MG63 (cell line): ENCODE data around the gene CCL11. TPM values are rescaled to one million over a fixed set of nuclear protein-coding genes. Genes with fewer than 3 reads are reported as not detected.
A peak's percentile ranks its signal among the peaks of the same experiment; 100 is the strongest.

Source experiments
- DNase-seq: peaks from one replicate; pipeline ENCODE4 v3.0.0-alpha.2; 2020
- H3K27me3 ChIP-seq: fragments of 250-450 bp; sonication (Bioruptor Pico); 2 replicates; pipeline ENCODE4 v1.5.1; 2020; ENCODE audit warnings: mild to moderate bottlenecking, moderate library complexity
- H3K36me3 ChIP-seq: fragments of 250-450 bp; sonication (Bioruptor Pico); 2 replicates; pipeline ENCODE4 v1.5.1; 2020; ENCODE audit warnings: mild to moderate bottlenecking, moderate library complexity
- H3K4me3 ChIP-seq: fragments of 250-450 bp; sonication (Bioruptor Pico); 2 replicates; pipeline ENCODE4 v1.5.1; 2020; ENCODE audit warnings: mild to moderate bottlenecking, moderate library complexity
- H3K9me3 ChIP-seq: fragments of 250-450 bp; sonication (Bioruptor Pico); 2 replicates; pipeline ENCODE4 v1.5.1; 2020; ENCODE audit warnings: mild to moderate bottlenecking, moderate library complexity
- total RNA-seq: library from RNA; depleted of rRNA; stranded (reverse); fragments of >200 nt; shearing (Covaris generic); gene quantifications from 2 replicates; pipeline ENCODE4 v1.2.3, GENCODE V29; 2014; ENCODE audit warnings: low replicate concordance; rRNA removed

CCL11 gene
- not detected in 2 replicates for total RNA-seq

DNA sequence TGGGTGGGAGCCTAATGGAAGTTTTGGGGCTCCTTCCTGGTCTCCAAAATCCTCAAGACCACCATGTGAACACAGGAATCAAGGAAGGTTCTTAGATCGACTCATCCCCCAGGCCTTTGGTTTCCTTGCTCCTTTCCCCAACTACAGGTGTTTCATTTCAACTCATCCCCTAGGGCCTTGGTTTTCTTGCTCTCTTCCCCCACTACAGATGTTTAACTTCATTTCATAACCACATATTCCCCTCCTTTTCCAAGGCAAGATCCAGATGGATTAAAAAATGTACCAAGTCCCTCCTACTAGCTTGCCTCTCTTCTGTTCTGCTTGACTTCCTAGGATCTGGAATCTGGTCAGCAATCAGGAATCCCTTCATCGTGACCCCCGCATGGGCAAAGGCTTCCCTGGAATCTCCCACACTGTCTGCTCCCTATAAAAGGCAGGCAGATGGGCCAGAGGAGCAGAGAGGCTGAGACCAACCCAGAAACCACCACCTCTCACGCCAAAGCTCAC lies at the start of gene CCL11:
Gene CCL11, plus strand, starts transcription at position 457 of the 507 bp plus-strand sequence. CDS start 67 bp downstream, outside the sequence.
- no peak within 1 kb of the TSS for H3K4me3 ChIP-seq
- DNase-seq = no peak

DNA sequence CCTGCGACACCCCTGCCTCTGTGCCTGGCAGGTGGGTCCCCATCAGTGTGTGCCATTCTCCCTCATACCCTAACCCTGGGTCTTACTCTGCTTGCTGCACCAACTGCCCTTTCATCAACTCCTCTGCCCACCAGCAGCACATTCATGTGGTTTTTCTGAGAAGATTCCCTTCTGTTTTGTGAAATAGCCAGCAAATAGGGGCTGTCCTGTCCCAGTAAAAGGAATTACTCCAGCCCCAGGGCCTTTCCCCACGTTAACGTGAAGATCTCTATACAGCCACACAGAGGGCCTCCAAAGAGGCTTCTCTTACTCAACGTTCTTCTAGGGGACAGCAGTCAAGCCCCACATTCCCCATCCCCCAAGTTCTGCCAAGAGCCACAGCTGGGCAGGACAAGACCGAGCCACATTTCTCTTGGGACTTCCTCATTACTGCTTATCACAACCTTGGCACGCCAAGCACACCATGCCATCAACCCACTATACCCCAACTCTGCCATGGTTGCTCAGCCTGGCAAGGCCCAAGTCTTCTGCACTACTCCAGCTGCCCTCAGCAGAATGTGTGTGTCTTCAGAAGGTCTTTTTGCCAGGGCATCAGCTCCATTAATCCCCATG lies 49.2 kb upstream of the CCL11 start:
- no peak for DNase-seq
- H3K4me3 ChIP-seq = no peak overlapping the region
- H3K9me3 ChIP-seq = no peaks in the 10 kb centered on the region
- no peaks in the 10 kb centered on the region for H3K27me3 ChIP-seq
- no peaks in the 10 kb centered on the region for H3K36me3 ChIP-seq

More for the DNA sequence above, at the start of gene CCL11:
- Histone ChIP-seq H3K36me3 (no peaks in the 10 kb centered on the region), H3K27me3 (no peaks in the 10 kb centered on the region; the same call in 1 of the 2 replicates), H3K9me3 (no peaks in the 10 kb centered on the region)

DNA sequence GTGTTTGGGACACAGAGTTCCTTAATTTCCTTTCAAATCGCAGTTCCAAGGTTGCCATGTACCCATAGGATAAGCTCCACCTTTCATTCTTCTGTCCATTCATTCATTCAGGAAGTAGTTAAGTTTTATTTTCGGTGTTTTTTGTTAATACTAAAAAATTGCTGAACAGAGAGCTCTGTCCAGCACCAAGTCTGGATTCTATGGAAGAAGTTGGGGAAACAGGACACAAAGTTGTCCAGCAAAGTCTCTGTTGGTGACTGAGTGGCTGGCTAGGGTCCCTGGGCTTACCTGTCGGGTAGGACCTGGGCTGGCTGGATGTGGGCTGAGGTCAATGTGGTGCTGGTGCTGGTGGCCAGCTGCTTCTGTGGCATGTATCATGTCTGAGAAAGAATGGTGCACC lies 48.1 kb upstream of the CCL11 start:
- Histone ChIP-seq H3K27me3 (no peaks in the 10 kb centered on the region), H3K36me3 (no peaks in the 10 kb centered on the region), H3K4me3 (no peak overlapping the region), H3K9me3 (no peaks in the 10 kb centered on the region)
- DNase-seq = no peak

DNA sequence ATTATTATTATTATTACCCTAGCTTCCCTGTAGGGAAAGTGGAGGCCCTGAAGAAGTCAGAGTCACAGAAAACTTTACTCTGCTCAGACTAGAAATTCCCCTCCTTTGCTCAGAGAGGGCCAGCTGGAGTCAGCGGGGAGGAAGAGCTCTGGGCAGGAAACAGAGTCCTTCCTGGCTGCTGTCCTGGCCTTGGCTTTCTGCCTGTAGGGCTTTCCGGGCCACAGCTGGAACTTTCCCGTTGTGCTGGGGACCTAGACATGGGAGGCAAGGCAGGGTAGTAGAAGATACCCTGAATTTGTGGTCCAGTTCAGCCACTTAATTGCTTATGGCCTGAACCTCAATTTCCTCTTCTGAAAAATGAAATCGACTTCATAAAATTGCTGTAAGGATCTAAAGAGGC lies 44.5 kb upstream of the CCL11 start:
- Histone ChIP-seq H3K9me3 (no peaks in the 10 kb centered on the region), H3K4me3 (no peak overlapping the region), H3K36me3 (no peaks in the 10 kb centered on the region), H3K27me3 (no peaks in the 10 kb centered on the region)
- peak; percentile 74 for DNase-seq

DNA sequence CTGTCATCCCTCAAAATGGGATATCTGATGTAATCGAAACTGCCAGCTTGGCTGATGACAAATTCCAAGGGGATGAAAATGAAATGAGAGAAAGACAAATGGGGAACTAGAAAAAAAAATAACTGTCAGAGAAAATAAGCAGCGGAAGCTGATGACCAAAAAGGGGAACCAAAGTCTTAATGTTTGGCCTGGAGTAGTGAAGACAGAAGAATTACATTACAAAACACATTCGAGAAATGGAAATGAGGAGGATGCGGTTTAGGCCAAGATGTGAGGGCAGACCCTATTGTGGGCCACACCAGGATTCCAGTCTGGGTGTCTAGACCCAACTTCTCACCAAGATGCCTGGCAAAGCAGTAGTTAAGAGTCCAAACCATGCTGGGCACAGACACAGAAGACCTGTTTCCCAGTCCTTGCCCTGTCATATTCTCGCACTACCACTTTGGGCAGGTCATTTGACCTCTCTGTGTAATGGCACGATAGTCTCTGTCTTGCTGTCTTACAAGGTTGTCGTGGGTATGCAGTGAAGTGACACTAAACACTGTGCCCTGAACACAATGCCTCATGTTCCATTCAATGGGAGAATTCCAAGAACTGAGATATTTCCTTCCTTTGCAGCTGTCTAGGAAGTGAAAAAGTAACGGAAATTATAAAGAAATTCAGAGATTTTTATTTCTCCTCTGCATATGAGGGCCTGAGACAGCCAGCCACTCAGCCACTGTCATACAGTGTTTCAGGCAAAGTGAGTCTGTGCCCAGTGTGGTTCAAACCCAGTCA lies 42.8 kb upstream of the CCL11 start:
- H3K9me3 ChIP-seq = no peaks in the 10 kb centered on the region
- H3K27me3 ChIP-seq = no peaks in the 10 kb centered on the region
- no peaks in the 10 kb centered on the region for H3K36me3 ChIP-seq
- H3K4me3 ChIP-seq = no peak overlapping the region
- DNase-seq = no peak

DNA sequence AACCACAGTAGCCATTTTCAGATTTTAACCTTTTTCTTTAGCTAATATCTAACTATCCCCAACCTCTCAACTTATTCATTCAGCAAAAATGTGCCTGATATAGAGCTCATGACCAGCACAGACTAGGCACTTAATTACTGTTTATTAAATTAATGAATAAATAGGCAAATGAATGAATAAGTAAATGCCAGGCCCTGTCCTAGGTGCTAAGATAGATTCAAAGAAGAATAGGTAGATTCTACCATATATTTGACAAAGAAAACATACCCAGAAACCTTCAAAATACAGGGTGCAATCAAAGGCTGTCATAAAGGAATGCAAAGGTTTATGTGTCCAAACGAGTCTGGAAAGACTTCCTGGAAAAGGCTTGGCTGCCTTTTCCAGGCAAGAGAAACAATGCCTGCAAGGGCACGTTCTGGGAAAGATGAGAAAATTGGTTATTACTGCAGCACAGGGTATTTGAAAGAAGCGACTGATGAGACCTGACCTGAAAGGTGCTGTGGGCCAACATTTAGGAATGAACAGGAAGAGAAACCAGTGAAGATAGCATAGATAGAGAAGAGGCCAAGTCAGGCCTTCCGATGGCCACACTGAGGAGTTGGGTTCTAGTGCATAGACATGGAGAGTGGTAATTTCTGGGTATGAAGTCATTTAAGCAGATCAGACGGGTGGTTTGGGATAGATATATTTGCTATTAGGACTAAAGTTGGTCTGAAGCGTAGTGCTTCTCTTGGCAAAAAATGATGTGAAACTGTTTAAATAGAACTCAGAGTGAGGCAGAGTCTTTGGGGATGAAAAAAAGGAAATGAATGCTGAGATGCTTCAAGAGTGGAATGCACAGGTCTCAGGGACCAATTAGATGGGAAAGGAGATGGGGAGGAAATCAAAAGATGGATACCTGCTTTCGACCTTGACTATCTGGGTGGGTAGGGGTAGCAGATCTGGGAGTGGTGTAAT lies 41.9 kb upstream of the CCL11 start:
- Histone ChIP-seq H3K27me3 (no peaks in the 10 kb centered on the region), H3K9me3 (no peaks in the 10 kb centered on the region)

DNA sequence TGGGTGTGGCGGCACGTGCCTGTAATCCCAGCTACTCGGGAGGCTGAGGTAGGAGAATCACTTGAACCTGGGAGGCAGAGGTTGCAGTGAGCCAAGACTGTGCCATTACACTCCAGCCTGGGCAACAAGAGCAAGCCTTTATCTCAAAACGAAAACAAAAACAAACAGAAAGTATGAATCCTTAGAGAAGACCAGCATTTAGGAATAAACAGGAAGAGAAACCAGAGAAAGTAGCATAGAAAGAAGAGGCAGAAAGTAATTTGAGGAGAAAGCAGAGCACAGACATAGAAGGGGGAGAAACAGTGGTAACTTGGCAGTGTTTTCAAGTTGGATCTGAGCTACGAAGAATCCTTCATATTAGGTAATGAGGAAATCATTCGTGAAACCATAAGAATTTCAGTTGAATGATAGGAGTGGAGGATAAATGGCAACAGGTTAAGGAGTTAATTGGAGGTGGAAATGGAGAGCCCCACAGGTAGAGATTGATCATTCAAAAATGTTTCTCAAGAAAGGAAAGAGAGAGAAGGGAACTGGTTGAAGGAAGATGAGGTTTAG lies 40.1 kb upstream of the CCL11 start:
- no peaks in the 10 kb centered on the region for H3K36me3 ChIP-seq
- DNase-seq = no peak
- no peaks in the 10 kb centered on the region for H3K27me3 ChIP-seq
- no peak overlapping the region for H3K4me3 ChIP-seq
- H3K9me3 ChIP-seq = no peaks in the 10 kb centered on the region

More for the DNA sequence above, 41.9 kb upstream of the CCL11 start:
- H3K4me3 ChIP-seq = no peak overlapping the region
- H3K36me3 ChIP-seq = no peaks in the 10 kb centered on the region
- DNase-seq = no peak

DNA sequence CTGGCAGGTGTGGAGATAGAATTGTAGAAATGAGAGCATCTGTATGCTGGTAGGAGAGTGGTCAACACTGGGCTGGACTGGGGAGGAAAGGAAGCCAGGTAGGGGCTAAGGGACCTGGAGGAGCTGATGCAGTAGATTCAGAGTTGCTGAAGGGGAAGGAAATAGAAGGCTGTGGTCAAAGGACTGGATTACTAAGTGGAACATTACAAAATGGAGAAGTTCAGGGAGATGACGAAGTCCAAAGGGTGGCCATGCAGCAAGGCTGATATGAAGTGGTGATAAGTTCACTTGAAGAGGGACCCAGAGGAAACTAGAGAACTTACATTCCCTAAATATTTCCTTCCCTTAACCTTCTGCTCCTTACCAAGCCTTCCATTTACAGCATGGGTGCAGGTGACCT lies 39.1 kb upstream of the CCL11 start:
- no peak for DNase-seq
- H3K27me3 ChIP-seq = no peaks in the 10 kb centered on the region

DNA sequence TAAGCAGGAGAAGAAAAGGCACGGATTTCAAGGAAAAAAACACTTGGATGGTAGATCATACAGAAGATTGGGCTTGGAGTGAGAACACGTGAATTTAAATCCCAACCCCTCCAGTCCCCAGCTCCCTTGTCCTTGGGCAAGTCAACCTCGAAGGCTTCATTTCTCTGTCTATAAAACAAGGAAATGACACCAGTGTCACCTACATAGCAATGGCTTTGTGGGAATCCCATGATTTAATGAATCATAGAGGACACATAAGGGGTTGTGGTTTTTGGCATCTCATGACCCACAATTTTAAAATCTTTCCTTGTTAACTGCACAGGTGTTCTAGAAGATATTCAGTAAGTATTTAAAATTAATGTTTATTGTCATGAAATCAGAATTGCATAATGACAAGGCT lies 38.7 kb upstream of the CCL11 start:
- Histone ChIP-seq H3K9me3 (no peaks in the 10 kb centered on the region), H3K4me3 (no peak overlapping the region), H3K27me3 (no peaks in the 10 kb centered on the region), H3K36me3 (no peaks in the 10 kb centered on the region)
- DNase-seq = no peak

More for the DNA sequence above, 39.1 kb upstream of the CCL11 start:
- Histone ChIP-seq H3K9me3 (no peaks in the 10 kb centered on the region), H3K4me3 (no peak overlapping the region), H3K36me3 (no peaks in the 10 kb centered on the region)

DNA sequence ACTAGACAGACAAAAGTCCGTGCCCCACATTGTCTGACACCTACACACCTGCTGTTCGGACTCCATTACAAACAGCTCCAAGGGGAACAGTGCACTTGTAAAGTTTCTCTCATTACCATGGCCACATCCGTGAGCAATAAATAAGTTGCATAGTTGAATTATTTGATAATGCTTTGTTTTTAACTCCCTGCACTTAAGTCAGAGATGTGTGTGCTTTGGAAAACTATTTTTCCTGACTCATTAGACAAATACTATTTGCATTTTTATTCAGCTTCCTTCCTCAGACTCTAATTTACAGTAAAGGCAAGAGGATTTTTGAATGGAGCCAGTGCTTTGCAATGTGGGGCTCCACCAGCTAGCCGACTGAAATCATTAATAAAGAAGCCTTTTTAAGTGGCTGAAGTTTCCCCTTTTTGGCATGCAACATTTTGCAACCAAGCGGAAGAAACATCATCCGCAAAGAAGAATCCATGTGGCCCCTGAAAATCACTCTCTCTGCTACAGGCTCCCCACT lies 37.0 kb upstream of the CCL11 start:
- DNase-seq = no peak
- H3K27me3 ChIP-seq = no peaks in the 10 kb centered on the region
- no peaks in the 10 kb centered on the region for H3K36me3 ChIP-seq
- H3K4me3 ChIP-seq = no peak overlapping the region
- no peaks in the 10 kb centered on the region for H3K9me3 ChIP-seq

DNA sequence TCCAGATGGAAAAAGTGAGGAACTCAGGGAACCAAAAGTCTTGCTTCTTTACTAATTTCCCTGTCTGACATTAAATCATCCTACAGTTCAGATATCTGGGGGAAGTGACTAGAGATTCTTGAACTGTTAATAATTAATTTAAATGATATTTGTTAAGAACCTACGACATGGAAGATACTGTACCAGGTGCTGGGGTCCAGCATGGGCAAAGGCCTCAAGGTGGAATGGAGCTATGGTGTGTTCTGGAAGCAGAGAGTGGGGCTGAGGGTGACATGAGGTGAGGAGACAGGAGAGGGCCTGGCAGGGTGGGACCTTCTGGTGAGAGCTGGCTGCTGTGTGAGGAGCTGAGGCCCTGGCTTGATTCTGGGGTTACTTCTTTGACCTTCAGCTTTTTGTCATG lies 36.5 kb upstream of the CCL11 start:
- Histone ChIP-seq H3K9me3 (no peaks in the 10 kb centered on the region), H3K27me3 (no peaks in the 10 kb centered on the region), H3K36me3 (no peaks in the 10 kb centered on the region), H3K4me3 (no peak overlapping the region)
- no peak for DNase-seq

DNA sequence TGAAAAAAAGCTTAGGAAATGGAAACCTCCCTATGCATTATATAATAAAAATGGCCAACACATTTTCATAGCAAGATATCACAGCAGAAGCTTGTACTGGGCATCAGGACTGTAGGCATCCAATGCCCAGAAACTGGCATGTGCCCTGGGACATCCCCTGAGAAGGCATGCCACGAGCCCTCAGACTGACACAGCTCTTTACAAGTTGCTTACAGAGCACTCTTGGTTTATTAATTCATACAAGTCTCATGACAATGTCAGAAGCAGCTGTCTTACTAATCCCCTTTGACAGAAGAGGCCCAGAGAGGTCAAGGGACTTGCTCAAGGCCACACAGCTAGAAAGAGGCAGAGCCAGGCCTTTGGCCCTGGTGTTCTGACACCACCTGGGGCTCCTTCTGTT lies 36.1 kb upstream of the CCL11 start:
- DNase-seq = peak; percentile 22

DNA sequence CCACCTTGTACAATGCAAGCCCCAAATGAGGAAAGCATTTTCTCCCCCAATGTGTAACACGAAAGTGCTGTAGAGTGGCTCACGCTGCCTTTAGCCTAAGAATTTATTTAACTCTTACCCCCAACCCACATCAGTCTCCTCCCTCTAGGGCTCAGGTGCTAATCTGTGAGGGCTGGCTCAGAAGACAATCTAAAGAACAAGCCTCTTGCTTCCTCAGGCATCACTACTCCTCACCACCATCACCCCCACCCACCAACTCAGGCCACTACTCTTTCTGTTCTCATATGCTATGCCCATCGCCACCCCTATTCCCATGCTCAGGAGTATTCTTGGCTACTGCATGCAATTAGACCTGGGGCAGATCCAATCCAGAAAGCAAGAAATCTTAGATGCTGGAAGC lies 34.4 kb upstream of the CCL11 start:
- no peaks in the 10 kb centered on the region for H3K36me3 ChIP-seq
- H3K27me3 ChIP-seq = no peaks in the 10 kb centered on the region
- DNase-seq = no peak
- no peaks in the 10 kb centered on the region for H3K9me3 ChIP-seq
- H3K4me3 ChIP-seq = no peak overlapping the region

More for the DNA sequence above, 36.1 kb upstream of the CCL11 start:
- H3K9me3 ChIP-seq = no peaks in the 10 kb centered on the region
- no peaks in the 10 kb centered on the region for H3K36me3 ChIP-seq
- H3K27me3 ChIP-seq = no peaks in the 10 kb centered on the region
- no peak overlapping the region for H3K4me3 ChIP-seq

DNA sequence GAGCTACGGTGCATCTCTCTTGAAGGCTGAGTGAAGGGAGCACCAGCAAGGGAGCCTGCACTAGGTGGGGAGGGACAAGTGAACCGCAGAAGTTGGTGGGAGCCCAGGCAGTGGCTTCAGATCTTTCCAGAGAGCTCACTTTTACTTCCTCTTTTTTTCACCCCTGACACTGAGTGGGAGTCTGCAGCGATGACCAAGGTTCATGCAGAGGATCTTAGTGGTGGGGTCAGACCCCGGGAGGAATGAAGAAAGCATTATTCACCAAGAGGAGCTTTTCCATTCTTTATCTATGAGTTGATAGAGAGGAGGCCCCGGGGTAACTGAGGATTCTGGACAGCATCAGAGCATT lies 33.5 kb upstream of the CCL11 start:
- Histone ChIP-seq H3K4me3 (no peak overlapping the region), H3K27me3 (no peaks in the 10 kb centered on the region), H3K36me3 (no peaks in the 10 kb centered on the region), H3K9me3 (no peaks in the 10 kb centered on the region)
- peak; percentile 68 for DNase-seq

DNA sequence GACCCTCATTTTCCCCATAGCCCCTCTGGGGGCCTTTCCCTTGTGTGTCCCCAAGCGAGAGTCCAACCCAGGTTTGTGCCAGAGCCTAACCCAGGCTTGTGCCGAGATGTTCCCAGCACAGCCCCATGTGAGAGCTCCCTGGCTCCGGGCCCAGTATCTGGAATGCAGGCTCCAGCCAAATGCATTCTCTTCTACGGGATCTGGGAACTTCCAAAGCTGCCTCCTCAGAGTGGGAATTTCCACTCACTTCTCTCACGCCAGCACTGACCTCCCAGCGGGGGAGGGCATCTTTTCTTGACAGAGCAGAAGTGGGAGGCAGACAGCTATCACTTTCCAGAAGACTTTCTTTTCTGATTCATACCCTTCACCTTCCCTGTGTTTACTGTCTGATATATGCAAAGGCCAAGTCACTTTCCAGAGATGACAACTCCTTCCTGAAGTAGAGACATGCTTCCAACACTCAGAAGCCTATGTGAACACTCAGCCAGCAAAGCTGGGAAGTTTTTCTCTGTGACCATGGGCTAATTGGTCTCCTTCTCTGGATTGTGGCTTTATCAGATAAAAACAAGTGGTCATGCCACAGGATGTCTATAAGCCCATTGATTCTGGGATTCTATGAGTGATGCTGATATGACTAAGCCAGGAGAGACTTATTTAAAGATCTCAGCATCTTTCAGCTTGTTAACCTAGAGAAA lies 33.0 kb upstream of the CCL11 start:
- Histone ChIP-seq H3K4me3 (no peak overlapping the region), H3K27me3 (no peaks in the 10 kb centered on the region), H3K9me3 (no peaks in the 10 kb centered on the region), H3K36me3 (no peaks in the 10 kb centered on the region)
- DNase-seq = peak; percentile 95

DNA sequence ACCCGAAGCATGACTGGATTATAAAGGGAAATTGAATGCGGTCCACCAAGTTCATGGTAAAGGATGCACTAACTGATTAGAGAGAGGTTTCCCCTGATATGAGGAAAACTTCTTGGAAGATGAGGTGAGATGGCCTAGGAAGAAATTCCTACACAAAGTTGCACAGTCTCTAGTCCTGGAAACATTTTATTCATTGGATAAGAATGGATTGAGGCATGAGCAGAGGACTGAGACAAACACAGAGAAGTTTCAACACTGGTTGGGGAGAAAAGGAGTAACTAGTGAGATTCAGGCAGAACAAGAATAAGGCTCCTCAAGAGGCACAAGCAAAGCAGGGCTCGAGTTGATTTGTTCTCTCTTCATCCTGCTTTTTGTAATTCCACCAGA lies 32.4 kb upstream of the CCL11 start:
- no peaks in the 10 kb centered on the region for H3K9me3 ChIP-seq
- H3K4me3 ChIP-seq = no peak overlapping the region
- no peaks in the 10 kb centered on the region for H3K36me3 ChIP-seq
- no peaks in the 10 kb centered on the region for H3K27me3 ChIP-seq
- no peak for DNase-seq
